Sigmoid colon (tissue), 4 donors: ENCODE data around the gene NATD1.

Experiments
- CTCF ChIP-seq, 4 experiments: fragments of 450-650 bp in 3 of 4; fragments of 200-600 bp in 1 of 4; IDR thresholded peaks; one replicate each; pipeline ENCODE4 v1.5.1; 2016 to 2019; ENCODE audit warnings: antibody characterized with exemption in 4 of 4, mild to moderate bottlenecking in 3 of 4, moderate library complexity in 2 of 4
- EP300 ChIP-seq, 4 donors: sonication (generic); formaldehyde crosslinking; IDR thresholded peaks; one replicate each; pipeline ENCODE4 v1.6.1; 2017; ENCODE audit warnings: antibody characterized with exemption in 4 of 4
- POLR2A ChIP-seq, 2 donors: fragments of 450-650 bp; IDR thresholded peaks; one replicate each; pipeline ENCODE4 v1.6.1; 2016; ENCODE audit warnings: antibody characterized with exemption in 2 of 2, mild to moderate bottlenecking in 2 of 2, moderate library complexity in 2 of 2
- POLR2AphosphoS5 ChIP-seq, 4 donors: sonication (generic); formaldehyde crosslinking; IDR thresholded peaks; one replicate each; pipeline ENCODE4 v1.6.1; 2017; ENCODE audit warnings: antibody characterized with exemption in 4 of 4

- TF ChIP-seq POLR2A (IDR thresholded peaks at IDR 0.05) (no peak), POLR2AphosphoS5 (IDR thresholded peaks at IDR 0.05) (no peak), CTCF (IDR thresholded peaks at IDR 0.05) (no peak), EP300 (IDR thresholded peaks at IDR 0.05) (no peak)
These were observed 40.6 kb upstream of the NATD1 start for GRCh38 chr17:21293831-21294210.
